ENCODE measurements around the gene DGCR8.
"Not testable (repeated sequence)": the region's sequence is repeated elsewhere in the genome, so short reads cannot be mapped to it uniquely, and the experiment has no call there.

Gene DGCR8

DNA sequence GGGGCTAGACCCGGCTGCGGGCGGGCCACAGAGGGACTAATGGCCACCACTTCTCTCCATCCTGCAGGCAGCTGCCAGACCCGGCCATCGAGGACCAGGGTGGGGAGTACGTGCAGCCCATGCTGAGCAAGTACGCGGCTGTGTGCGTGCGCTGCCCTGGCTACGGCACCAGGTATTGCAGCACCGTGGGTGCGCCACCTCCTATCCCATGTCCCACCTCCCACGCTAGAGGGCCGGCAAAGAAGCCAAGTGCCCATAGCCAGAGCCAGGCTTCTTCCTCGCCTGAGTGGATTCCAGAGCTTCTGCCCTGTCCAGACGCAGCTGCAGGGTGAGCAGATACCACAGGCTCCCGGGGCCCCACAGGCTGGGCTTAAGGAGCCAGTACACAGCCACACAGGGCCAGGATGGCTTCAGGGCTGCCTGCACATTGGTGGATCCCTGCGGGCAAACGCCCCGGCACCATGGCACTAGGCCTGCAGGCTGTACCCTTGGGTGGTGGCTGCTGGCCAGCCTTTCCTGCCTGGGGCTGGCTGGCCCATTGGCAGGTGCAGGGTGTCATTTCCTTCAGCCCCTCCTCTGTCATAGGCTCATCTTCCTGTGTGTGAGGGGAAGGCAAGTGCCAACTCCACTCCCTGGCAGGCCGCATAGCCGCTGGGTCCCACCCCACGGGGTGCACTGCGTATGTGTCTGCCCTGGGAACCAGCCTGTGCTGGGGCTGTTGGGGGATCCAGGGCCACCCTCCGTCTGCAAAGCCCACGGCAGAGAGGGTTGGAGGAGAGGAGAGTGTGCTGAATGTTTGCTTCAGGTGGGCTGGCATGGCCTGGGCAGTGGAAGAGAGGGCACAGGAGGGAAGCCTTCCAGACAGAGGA lies 16.5 kb upstream of the DGCR8 start:
- peak; percentile 75 for DNase-seq
- no peaks in the 10 kb centered on the region for H3K27me3 ChIP-seq
- TF ChIP-seq, protein P1, sequence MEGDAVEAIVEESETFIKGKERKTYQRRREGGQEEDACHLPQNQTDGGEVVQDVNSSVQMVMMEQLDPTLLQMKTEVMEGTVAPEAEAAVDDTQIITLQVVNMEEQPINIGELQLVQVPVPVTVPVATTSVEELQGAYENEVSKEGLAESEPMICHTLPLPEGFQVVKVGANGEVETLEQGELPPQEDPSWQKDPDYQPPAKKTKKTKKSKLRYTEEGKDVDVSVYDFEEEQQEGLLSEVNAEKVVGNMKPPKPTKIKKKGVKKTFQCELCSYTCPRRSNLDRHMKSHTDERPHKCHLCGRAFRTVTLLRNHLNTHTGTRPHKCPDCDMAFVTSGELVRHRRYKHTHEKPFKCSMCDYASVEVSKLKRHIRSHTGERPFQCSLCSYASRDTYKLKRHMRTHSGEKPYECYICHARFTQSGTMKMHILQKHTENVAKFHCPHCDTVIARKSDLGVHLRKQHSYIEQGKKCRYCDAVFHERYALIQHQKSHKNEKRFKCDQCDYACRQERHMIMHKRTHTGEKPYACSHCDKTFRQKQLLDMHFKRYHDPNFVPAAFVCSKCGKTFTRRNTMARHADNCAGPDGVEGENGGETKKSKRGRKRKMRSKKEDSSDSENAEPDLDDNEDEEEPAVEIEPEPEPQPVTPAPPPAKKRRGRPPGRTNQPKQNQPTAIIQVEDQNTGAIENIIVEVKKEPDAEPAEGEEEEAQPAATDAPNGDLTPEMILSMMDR (IDR thresholded peaks at IDR 0.05; ENCODE audit: low read depth, low read length), result peak; percentile 38; the same call in 1 of the 2 replicates
- no peaks in the 10 kb centered on the region for H3K4me1 ChIP-seq
- H3K4me3 ChIP-seq (ENCODE audit: low read depth, low read length), result no peak overlapping the region
- H3K9me3 ChIP-seq, result no peaks in the 10 kb centered on the region
- H3K36me3 ChIP-seq, result no peaks in the 10 kb centered on the region

DNA sequence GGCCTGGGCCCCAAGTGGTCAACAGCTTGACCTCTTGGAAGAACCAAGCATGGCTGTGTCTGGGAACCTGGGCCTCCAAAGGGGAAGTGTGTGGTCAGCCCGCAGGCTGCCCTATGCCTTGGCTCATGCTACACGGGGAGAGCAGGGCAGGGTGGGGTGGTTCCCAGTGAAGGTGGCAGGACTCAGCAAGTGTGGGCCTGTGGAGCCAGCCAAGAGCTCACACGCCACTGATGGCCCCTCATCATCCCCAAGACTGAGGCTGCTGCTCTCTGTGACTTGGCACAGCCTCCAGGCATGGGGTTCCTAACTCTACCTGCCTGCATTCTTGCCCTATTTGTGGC lies 15.9 kb upstream of the DGCR8 start:
- TF ChIP-seq, protein P1 (IDR thresholded peaks at IDR 0.05; ENCODE audit: low read depth, low read length), result no peak
- DNase-seq, result no peak
- Histone ChIP-seq H3K4me3 (ENCODE audit: low read depth, low read length) (no peak overlapping the region), H3K27me3 (no peaks in the 10 kb centered on the region), H3K4me1 (no peaks in the 10 kb centered on the region), H3K9me3 (no peaks in the 10 kb centered on the region), H3K36me3 (no peaks in the 10 kb centered on the region)

DNA sequence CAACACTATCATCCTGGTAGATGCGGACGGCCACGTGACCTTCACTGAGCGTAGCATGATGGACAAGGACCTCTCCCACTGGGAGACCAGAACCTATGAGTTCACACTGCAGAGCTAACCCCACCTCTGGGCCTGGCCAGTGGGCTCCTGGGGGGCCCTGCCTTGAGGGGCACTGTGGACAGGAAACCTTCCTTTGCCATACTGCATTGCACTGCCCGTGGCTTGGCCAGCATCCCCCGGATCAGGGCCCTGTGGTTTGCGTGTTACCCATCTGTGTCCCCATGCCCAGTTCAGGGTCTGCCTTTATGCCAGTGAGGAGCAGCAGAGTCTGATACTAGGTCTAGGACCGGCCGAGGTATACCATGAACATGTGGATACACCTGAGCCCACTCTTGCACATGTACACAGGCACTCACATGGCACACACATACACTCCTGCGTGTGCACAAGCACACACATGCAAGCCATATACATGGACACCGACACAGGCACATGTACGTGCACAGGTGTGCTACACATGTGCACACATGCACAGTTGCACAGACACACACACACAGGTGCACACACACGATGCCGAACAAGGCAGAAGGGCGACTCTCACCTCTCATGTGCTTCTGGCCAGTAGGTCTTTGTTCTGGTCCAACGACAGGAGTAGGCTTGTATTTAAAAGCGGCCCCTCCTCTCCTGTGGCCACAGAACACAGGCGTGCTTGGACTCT lies 15.3 kb upstream of the DGCR8 start:
- Histone ChIP-seq H3K4me3 (ENCODE audit: low read depth, low read length) (no peak overlapping the region), H3K4me1 (no peaks in the 10 kb centered on the region), H3K36me3 (no peaks in the 10 kb centered on the region), H3K9me3 (no peaks in the 10 kb centered on the region), H3K27me3 (no peaks in the 10 kb centered on the region)
- no peak for DNase-seq
- TF ChIP-seq, protein P1 (IDR thresholded peaks at IDR 0.05; ENCODE audit: low read depth, low read length), result no peak

DNA sequence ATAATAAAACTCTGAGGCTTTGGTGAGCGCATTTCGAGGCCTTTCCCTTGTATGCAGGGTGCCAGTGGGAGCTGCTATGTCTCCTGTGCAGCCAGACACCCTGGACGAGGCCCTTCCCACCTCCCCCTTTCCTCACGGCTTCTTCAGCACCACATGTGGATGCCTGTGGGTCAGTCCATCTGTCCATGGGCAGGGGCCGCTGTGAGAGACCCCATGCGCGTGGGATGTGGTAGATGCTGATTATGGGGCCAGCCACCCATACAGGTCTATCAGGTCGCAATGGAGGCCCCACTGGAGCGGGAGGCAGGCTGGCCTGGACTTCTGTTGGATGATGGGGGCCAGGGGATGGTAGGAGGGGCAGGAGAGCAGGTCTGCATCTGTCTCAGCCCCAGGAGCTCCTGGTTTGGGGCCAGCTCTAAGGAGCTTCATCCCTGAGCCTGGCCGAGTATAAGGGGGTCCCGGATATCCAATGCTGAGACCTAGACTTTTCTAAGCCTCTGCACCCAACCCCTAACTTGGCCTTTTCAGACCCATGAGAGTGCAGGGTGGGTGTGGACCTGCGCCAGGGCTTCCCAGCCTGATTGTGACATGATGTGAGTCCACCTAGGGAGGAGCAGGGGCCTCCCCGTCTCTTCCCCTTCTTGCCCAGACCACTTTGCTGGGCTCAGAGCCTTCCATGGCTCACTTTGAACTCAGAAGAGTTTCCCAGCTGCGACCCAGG lies 14.0 kb upstream of the DGCR8 start:
- H3K4me1 ChIP-seq, result no peaks in the 10 kb centered on the region
- DNase-seq, result no peak
- H3K4me3 ChIP-seq (ENCODE audit: low read depth, low read length), result no peak overlapping the region
- TF ChIP-seq, protein P1 (IDR thresholded peaks at IDR 0.05; ENCODE audit: low read depth, low read length), result no peak
- H3K36me3 ChIP-seq, result no peaks in the 10 kb centered on the region
- no peaks in the 10 kb centered on the region for H3K9me3 ChIP-seq
- no peaks in the 10 kb centered on the region for H3K27me3 ChIP-seq

DNA sequence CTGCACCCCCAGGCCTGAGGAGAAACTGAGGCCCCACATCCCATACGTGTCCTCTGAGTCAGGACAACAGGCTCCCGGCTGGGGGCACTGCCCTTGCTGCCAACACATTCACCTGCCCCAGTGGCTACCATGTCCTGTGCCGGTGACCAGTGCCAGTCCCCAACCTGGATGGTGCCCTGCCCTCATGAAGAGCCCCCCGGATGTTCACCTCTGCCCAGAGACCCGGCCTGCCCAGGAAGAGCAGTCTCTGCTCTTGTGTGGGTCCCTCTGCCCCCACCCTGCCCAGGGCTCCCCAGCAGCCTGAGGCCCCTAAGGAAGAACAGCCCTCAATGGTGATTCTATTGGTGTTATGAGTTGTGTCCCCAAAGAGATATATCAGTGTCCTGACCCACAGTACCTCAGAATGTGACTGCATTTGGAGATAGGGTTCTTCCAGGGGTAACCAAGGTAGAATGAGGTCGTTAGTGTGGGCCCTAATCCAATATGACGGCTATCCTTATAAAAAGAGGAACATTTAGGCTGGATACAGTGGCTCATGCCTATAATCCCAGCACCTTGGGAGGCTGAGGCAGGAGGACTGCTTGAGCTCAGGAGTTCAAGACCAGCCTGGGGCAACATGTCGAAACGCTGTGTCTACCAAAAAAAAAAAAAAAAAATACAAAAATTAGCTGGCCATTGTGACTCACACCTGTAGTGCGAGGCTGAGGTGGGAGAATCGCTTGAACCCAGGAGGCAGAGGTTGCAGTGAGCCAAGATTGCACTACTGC lies 13.2 kb upstream of the DGCR8 start:
- no peak for DNase-seq
- Histone ChIP-seq H3K9me3 (no peaks in the 10 kb centered on the region), H3K36me3 (no peaks in the 10 kb centered on the region), H3K4me3 (ENCODE audit: low read depth, low read length) (no peak overlapping the region), H3K4me1 (no peaks in the 10 kb centered on the region), H3K27me3 (no peaks in the 10 kb centered on the region)
- TF ChIP-seq, protein P1 (IDR thresholded peaks at IDR 0.05; ENCODE audit: low read depth, low read length), result no peak

DNA sequence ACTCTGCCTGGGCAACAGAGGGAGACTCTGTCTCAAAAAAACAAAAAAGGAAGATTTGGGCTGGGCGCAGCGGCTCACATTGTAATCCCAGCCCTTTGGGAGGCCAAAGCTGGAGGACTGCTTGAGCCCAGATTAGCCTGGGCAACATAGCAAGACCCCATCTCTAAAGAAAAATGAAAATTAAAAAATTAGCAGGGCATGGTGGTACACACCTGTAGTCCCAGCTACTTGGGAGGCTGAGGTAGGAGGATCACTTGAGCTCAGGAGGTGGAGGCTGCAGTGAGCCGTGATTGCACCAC lies 12.7 kb upstream of the DGCR8 start:
- not testable (repeated sequence) for DNase-seq

More for the DNA sequence above, 12.7 kb upstream of the DGCR8 start:
- not testable (repeated sequence) for H3K4me1 ChIP-seq; H3K9me3 ChIP-seq; H3K4me3 ChIP-seq (ENCODE audit: low read depth, low read length); H3K36me3 ChIP-seq; H3K27me3 ChIP-seq
